GM21825 (cell line): ENCODE measurements around the gene ASS1.

Source experiments
- ATAC-seq: cut with Tn5 transposase; IDR thresholded peaks from one replicate; pipeline ENCODE4 v1.9.1; 2021; ENCODE audit warnings: mild to moderate bottlenecking, moderate library complexity; ENCODE audit not compliant: unreplicated experiment

The ASS1 gene

DNA sequence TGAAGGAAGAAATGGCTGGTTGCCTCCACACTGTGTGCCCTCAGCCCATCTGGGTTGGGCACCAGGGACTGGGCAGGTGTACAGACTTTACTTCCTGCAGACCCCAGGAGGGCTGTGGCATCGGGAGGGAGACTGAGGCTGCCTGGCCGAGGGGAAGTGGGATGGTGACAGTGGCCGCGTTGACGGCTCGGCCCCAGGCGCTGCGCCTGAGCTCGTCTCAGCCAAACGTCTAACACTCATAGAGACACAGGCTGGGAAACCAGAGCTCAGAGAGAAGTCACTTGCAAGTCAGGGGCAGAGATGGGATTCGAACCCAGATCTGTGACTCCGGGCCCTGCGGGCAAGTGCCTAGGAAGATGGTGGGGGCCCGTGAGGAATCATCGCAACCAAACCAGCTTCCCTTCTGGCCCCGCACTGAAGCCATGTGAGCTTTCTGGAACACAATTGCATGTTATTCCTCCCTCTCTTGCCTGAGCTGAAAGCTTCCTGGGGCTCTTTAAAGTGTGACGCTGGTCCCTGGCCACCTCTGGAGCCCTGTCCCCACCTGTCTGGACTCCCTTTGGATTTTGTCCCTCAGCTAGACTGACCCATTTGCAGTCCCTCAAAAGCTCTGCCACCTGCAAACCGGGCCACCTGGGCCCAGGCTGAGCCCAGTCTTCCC is 81.6 kb downstream of the ASS1 start:
- no peak for ATAC-seq

GRCh38 chr9:130526854-130527650 is 82.3 kb downstream of the ASS1 start:
- no peak for ATAC-seq

DNA sequence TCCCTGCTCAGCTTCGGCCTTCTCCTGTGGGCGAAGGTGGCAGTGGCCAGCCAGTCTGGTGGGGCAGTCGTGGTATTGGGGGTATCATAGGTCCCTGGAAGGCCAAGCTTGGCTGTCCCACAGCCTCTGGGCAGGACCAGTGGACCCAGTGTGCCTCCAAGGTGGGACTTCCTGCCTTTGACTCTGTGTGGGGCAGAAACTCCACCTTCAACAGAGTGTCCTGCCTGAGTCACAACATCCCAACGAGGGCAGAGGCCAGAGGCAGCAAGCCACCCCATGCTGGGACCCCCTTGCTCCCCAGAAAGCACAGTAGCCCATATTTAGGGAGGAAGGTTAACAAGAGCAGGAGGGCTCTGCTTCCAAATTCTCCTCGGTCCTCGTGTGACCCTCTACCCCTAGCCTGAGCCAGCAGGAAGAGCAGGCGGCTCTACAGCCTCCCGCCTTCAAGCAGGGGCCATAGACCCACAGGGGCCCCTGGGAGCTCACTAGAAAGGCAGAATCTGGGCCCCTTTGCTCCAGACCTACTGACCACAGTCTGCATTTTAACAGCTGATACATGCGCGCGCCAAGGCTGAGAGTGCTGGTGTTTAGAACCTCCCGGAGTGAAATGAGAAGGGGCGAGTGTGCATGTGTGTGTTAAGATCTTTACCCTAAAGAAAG is 83.0 kb downstream of the ASS1 start:
- no peak for ATAC-seq

DNA sequence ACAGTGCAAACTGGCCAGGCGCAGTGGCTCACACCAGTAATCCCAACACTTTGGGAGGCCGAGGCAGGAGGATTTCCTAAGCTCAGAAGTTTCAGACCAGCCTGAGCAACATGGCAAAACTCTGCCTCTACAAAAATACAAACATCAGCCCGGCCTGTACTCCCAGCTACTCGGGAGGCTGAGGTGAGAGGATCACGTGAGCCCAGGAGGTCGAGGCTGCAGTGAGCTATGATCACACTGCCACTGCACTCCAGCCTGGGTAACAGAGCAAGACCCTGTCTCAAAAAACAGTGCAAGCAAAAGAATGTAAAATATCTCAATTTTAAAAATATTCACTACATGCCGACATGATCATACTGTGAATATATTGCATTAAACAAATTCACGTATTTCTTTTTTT is 83.9 kb downstream of the ASS1 start:
- no peak for ATAC-seq

DNA sequence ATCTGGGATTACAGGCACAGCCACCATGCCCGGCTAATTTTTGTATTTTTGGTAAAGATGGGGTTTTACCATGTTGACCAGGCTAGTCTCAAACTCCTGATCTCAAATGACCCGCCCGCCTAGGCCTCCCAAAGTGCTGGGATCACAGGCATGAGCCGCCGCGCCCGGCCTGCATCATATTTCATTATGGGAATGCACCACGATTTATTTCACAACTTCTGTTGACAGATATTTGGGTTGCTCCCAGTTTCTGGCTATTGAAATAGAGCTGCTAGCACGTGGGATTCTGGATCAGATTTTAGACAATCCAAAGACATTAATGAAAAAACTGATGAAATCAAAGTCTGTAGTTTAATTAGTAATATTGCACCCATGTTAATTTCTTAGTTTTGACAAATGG is 86.2 kb downstream of the ASS1 start:
- no peak for ATAC-seq

DNA sequence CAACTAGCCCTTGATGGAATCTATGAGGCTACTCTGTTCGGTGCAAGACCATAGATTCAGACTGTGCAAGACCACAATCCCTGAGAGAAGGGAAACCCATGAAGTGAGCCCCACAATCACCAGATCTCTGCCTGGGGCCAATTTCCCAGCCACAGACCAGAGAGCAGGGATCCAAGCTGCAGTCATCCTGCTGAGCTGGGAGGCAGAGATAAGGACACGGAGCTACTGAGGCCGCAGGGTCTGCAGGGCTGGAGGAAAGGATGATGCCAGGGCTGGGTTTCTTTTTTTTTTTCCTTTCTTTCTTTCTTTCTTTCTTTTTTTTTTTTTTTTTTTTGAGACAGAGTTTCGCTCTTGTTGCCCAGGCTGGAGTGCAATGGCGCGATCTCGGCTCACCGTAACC is 86.9 kb downstream of the ASS1 start:
- no peak for ATAC-seq

GRCh38 chr9:130532426-130533080 is 87.8 kb downstream of the ASS1 start:
- no peak for ATAC-seq

DNA sequence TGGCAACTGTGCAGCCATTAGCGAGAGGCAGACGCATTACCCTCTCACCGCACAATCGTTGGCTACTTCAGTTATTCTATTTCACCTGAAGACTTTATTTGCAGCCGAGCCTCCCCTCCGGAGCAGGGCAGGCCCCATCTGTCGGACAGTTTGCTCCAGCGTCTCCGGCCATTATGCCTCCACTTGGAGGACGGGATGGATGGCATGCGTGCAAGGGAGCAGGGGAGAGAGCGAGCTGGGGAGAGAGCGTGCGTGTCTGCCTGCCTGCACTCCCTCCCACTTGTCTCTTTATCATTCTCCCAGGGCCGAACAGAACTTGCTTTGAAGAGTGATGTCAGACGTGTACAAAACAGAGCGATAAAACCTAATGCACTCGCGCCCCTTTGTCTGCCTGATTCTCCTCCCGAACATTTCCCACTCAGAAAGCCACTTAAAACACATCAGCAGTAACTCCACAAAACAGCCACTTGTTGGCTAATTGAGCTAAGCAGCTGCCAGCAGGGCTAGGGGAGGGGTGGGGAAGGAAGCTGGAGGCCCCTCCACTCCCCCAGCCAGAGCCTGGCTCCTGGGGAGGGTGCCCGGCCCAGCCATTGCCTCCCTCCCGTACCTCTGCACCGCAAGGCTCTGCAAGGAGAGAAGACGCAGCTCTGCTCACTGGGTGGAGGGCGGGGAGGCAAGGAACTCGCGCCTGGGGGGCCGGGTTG is 91.2 kb downstream of the ASS1 start:
- ATAC-seq = no peak

- no peak for ATAC-seq
Observed at GRCh38 chr9:130536701-130537107, 91.9 kb downstream of the ASS1 start.

DNA sequence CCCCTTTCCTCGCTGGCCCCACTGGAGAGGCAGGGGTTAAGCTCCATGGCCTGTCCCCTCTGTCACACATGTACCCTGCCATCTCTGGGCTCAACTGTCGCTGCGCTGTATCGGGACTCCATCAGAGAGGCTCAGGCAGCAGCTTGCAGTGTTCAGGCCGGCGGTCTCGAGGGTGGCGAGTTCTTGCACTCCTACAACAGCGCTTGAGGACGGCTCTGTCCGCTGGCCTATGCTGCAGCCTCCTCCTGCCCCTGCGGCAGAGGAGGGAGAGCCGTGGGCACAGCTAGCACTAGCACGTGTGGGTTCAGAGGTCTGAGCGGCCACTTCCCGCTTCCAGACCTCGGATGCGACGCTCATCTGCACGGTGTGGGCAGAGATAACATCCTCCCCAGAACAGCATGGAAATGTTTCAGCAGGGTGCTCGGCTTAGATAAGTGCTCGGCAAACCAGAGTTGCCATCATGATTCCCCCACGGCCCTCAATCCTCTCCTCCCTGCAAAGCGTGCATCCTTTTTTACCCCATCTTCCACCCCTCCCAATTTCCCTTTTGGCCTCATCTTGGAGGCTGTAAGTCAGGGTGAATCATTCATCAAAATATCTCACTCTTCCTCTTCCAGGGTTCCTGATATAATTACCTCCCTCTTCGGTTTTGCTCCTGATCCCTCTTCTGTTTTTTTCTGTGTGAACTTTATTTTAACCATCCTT is 92.7 kb downstream of the ASS1 start:
- no peak for ATAC-seq

DNA sequence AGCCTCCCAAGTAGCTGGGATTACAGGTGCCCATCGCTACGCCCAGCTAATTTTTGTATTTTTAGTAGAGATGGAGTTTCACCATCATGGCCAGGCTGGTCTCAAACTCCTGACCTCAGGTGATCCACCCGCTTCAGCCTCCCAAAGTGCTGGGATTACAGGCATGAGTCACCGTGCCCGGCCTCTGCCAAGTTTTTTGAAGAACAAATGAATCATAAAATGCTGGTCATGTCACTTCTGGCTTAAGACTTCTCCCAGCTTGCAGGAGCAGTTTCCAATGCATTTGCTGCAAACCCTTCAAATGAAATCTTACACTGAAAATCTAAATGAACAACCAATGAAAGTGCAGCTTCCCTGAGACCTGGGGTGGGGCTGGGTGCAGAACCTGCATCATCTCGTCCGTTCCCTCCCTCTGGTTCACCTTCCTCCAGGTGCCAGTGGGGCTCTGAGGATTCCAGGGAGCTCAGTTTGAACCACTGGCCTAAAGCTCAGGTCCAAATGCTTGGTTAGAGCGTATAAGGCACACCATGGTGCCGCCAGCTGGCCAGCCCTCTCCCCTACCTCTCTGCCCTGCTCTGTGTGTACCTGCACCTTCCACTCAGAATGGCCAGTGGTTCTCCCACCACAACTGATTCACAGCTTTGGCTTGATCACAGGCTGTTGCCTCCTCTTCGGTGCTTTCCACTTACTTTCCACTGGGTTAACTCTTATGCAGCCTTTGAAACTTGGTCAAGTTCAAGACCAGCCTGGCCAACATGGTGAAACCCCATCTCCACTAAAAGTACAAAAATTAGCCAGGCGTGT is 94.9 kb downstream of the ASS1 start:
- ATAC-seq = no peak

DNA sequence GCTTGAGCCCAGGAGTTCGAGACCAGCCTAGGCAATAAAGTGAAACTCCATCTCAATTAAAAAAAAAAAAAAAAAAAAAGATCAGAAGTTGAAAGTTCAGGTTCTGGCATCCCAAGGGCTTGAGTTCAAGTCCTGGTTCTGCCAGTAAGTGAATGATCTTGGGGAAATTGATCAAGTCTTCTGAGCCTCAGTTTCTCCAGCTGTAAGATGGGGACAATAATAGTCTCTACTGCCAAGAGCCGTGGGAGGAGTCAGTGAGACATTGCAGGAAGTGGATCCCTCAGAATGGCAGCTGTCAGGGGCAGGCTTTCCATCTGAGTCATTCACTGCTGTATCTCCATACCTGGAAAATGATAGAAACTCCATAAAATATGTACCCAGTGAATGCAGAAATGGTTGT is 96.8 kb downstream of the ASS1 start:
- ATAC-seq = no peak

- ATAC-seq = no peak
Observed at GRCh38 chr9:130542038-130542437, 97.3 kb downstream of the ASS1 start.

DNA sequence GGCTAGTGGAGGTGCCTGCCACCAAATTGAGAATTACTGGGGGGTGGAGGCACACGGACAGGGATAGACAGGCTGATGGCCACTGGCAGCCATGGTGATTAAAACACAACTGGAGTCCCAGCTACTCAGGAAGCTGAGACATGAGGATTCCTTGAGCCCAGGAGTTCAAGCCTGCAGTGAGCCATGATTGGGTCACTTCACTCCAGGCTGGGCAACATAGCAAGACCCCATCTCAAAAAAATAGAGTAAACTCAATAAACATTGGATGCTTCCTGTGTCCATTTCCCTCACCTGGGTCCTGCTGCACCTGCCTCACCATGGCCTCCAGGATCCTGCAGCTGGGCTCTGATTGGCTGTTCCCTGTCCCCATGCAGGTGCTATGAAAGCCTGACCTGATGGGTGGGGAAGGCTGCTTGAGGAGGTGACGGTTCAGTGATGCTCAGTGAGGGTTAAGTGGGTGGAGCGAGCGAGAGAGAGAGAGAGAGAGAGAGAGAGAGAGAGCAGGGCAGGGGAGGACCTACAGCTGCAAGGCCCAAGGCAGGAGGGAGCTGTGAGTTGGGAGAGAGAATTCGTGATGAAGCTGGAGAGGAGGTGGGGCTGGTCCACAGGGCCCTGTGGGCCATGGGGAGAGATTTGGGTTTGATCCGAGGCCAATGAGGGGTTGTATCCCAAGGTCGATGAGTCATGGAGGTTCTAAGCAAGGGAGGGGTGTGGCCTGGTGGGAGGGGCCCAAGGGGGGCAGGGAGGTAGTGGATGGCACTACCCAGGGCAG is 97.9 kb downstream of the ASS1 start:
- ATAC-seq = no peak

- no peak for ATAC-seq
Observed at GRCh38 chr9:130543368-130543767, 98.6 kb downstream of the ASS1 start.

DNA sequence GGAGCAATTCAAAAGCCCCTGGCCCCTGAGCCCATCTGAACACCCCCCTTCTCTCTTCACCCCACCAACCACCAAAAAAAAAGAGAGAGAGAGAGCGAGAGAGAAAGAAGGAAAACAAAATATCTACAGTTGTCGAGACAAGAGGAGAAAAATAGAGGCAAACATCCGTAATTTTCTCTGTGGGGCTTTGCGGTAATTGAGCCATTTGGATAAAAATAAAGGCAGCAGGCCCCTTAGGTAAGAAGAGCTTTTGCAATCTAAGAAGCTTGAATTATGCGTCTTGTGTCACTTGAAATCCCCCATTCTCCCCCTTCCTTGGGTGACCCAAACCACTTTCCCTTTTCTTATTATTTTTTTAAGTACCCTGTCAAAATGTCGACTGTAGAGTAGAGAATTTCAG is 99.1 kb downstream of the ASS1 start:
- ATAC-seq = no peak

DNA sequence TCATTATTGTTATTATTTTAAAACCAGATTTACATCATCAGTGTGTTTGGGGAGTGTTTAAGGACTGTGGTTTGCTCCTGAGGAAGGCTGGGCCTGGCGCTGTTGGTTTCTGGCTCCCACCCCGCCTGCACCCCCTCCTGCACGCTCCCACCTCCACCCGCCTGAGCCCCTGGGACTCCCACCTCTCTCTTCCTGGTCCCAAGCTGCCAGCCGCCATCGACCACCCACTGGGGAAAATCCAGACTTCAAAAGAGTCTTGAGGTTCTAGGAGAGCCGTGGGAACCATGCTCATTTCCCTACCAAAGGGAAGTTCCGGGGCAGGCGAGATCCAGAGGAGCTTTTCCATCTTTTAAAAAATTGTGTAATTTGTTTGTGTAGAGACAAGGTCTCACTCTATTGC is 99.6 kb downstream of the ASS1 start:
- no peak for ATAC-seq

GRCh38 chr9:130548103-130548502 is 103.3 kb downstream of the ASS1 start:
- no peak for ATAC-seq
